Muscle layer of colon (tissue), 2 donors: ENCODE measurements around the gene MIDN.

ENCODE experiments used
- H3K27ac ChIP-seq: one replicate; pipeline ENCODE4 v1.7.0; 2013; ENCODE audit warnings: low read depth, mild to moderate bottlenecking, low read length, moderate library complexity
- H3K27me3 ChIP-seq, 2 donors: one replicate each; pipeline ENCODE4 v1.7.0; 2013; ENCODE audit warnings: low read length in 2 of 2, mild to moderate bottlenecking in 2 of 2; ENCODE audit not compliant: insufficient read depth in 2 of 2, control insufficient read depth in 1 of 2
- H3K36me3 ChIP-seq: one replicate; pipeline ENCODE4 v1.7.0; 2013; ENCODE audit warnings: mild to moderate bottlenecking, low read length; ENCODE audit not compliant: insufficient read depth
- H3K4me1 ChIP-seq: one replicate; pipeline ENCODE4 v1.7.0; 2013; ENCODE audit warnings: mild to moderate bottlenecking, low read length; ENCODE audit not compliant: insufficient read depth
- H3K4me3 ChIP-seq, 2 donors: one replicate each; pipeline ENCODE4 v1.7.0; 2013; ENCODE audit warnings: low read length in 2 of 2, low read depth in 1 of 2, mild to moderate bottlenecking in 1 of 2, moderate library complexity in 1 of 2
- H3K9ac ChIP-seq: one replicate; pipeline ENCODE4 v1.7.0; 2013; ENCODE audit warnings: low read length
- H3K9me3 ChIP-seq: one replicate; pipeline ENCODE4 v1.7.0; 2013; ENCODE audit warnings: mild to moderate bottlenecking, low read length
- donor health status: abdominal sarcoma.
- donor health status: Adenocarcinoma of cecum.

The MIDN gene

GRCh38 chr19:1214299-1214861 lies 34.0 kb upstream of the MIDN start:
- Histone ChIP-seq H3K36me3 (peaks cover 5% of the 10 kb centered on the region), H3K27me3 (no peaks in the 10 kb centered on the region), H3K4me3 (peak overlapping the region in 1 of 2 donors; percentile 13)

GRCh38 chr19:1214862-1215731 lies 33.3 kb upstream of the MIDN start:
- no peaks in the 10 kb centered on the region for H3K9me3 ChIP-seq
- H3K36me3 ChIP-seq, result no peaks in the 10 kb centered on the region
- no peaks in the 10 kb centered on the region for H3K27me3 ChIP-seq
- H3K4me3 ChIP-seq, result peak overlapping the region in 1 of 2 donors; percentile 41
- H3K27ac ChIP-seq, result peak overlapping the region; percentile 81
- peaks cover 59% of the 10 kb centered on the region for H3K4me1 ChIP-seq
- H3K9ac ChIP-seq, result peak overlapping the region; percentile 57

More at GRCh38 chr19:1214299-1214861, 34.0 kb upstream of the MIDN start:
- H3K27ac ChIP-seq, result peak overlapping the region; percentile 81
- peaks cover 65% of the 10 kb centered on the region for H3K4me1 ChIP-seq
- H3K9me3 ChIP-seq, result no peaks in the 10 kb centered on the region
- H3K9ac ChIP-seq, result peak overlapping the region; percentile 57

DNA sequence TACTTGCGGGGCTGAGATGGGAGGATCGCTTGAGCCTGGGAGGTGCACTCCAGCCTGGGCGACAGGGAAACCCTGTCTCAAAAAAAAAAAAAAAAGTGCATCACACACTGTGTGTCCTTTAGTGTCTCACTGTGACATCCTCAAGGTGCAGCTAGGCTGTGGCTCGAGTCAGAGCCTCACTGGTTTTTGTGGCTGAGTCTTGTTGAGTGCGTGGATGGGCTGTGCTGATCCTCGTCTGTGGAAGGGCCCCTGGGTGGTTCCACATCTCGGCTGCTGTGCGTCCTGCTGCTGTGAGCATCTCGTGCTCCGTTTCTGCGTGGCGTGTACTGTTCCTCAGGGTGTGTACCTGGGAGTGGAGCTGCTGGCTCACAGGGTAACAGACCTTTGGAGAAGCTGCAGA lies 31.6 kb upstream of the MIDN start:
- no peak overlapping the region for H3K27ac ChIP-seq
- peaks cover 15% of the 10 kb centered on the region for H3K36me3 ChIP-seq
- H3K27me3 ChIP-seq, result no peaks in the 10 kb centered on the region
- peaks cover 59% of the 10 kb centered on the region for H3K4me1 ChIP-seq
- H3K4me3 ChIP-seq, result no peak overlapping the region
- no peaks in the 10 kb centered on the region for H3K9me3 ChIP-seq
- H3K9ac ChIP-seq, result no peak overlapping the region

- Histone ChIP-seq H3K9me3 (no peaks in the 10 kb centered on the region), H3K36me3 (peaks cover 16% of the 10 kb centered on the region), H3K4me1 (peaks cover 59% of the 10 kb centered on the region), H3K9ac (no peak overlapping the region), H3K27me3 (no peaks in the 10 kb centered on the region), H3K27ac (peak overlapping the region; percentile 21), H3K4me3 (no peak overlapping the region)
These were observed 31.0 kb upstream of the MIDN start for GRCh38 chr19:1217366-1217765.

DNA sequence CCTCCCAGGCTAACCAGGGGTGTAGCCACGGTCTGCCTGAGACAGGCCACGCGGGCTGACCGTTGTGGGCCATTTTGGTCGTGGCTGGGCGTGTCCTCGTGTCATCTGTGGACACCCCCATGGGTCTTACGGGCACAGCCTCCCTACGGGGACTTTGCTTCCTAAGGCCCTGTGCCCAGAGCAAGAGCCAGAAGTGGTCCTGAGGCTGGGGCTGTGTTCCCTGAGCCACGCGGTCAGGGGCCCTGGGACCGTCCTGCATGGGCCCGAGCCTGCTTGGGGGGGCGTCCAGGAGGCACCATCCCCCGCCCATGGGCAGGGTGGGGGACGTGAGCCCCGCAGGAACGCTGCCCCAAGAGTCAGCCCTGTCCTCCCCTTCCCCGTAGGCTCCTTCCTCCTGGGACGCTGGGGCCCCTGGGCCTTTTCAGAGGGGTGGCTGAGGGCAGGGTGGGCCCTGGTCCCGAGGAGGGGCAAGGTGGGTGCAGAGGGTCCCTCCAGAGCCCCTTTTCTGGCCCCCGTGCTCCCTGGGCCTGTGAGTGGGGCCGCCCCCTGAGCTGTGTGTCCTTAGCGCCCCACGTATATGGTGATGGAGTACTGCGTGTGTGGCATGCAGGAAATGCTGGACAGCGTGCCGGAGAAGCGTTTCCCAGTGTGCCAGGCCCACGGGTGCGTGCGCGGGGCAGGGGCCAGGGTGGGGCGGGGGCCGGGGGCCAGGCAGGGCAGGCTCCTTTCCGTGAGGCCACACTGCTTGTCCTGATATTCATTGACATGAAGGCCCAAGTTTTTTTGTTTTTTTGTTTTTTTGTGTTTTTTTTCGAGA lies 29.4 kb upstream of the MIDN start:
- H3K9me3 ChIP-seq, result no peaks in the 10 kb centered on the region
- peak overlapping the region; percentile 35 for H3K27ac ChIP-seq
- peaks cover 56% of the 10 kb centered on the region for H3K4me1 ChIP-seq
- no peak overlapping the region for H3K4me3 ChIP-seq
- no peaks in the 10 kb centered on the region for H3K27me3 ChIP-seq
- no peak overlapping the region for H3K9ac ChIP-seq
- peaks cover 28% of the 10 kb centered on the region for H3K36me3 ChIP-seq

DNA sequence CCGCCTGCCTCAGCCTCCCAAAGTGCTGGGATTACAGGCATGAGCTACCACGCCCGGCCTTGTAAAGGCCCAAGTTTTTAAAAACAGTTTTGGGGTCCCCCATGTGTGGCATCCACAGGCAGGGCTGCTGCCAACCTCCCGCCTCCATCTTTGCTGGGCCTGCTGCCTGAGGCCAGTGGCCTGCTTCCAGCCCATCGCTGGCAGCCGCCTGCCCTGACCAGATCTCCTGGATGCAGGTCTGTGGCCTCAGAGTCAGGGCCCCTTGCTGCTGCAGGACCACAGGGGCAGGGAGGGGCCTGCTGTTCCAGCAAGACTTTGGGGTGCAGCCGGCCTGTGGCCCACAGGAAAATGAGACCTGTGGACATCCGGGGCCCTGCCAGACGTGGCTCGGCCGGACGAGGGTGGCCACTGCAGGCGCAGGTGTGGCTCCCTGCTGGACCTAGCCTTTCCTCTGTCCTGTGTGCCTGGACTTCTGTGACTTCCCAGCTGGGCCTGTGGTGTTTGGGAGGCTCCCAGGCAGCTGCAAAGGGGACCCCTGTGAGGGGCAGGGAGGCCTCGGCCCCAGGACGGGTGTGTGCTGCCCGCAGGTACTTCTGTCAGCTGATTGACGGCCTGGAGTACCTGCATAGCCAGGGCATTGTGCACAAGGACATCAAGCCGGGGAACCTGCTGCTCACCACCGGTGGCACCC lies 28.5 kb upstream of the MIDN start:
- Histone ChIP-seq H3K4me3 (no peak overlapping the region), H3K27me3 (no peaks in the 10 kb centered on the region), H3K27ac (no peak overlapping the region), H3K9ac (no peak overlapping the region), H3K9me3 (no peaks in the 10 kb centered on the region), H3K36me3 (peaks cover 28% of the 10 kb centered on the region), H3K4me1 (peaks cover 47% of the 10 kb centered on the region)

GRCh38 chr19:1220477-1220930 lies 27.9 kb upstream of the MIDN start:
- no peaks in the 10 kb centered on the region for H3K27me3 ChIP-seq
- peaks cover 41% of the 10 kb centered on the region for H3K4me1 ChIP-seq
- peaks cover 28% of the 10 kb centered on the region for H3K36me3 ChIP-seq
- H3K9me3 ChIP-seq, result no peaks in the 10 kb centered on the region
- no peak overlapping the region for H3K9ac ChIP-seq
- H3K27ac ChIP-seq, result no peak overlapping the region
- H3K4me3 ChIP-seq, result no peak overlapping the region

DNA sequence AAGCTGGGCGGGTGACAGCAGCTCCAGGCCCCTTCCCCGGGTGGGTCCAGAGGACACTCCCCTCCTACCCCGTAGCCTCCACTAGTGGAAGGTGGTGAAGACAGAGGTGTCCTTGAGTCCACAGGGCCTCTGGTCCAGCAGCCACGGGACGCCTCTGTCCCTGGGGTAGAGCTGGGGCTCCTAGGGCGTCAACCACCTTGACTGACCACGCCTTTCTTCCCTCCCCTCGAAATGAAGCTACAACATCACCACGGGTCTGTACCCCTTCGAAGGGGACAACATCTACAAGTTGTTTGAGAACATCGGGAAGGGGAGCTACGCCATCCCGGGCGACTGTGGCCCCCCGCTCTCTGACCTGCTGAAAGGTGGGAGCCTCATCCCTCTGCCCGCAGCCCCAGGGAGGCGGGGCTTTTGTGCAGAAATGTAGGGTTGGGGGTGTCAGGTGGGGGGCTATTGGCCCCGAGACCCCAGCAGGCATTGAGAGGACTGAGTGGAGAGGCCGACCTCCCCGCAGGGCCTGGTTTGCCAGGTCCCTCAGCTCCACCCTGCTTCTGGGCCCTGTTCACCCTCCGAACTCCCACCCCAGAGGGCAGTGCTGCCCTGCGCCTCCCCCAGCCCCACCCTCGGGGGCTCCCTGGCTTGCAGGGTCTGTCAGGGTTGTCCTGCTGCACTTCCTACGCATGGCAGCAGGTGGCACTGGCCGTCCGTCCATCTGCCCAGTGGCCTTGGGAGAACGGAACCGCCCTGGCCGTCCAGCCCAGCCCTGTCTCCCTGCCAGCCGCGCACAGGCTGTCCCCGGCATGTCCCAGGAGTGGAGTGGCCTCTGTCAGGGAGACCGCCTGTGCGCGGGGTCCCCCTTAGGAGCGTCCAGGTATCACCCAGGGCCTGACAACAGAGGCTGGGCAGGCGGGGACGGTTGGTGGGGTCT lies 27.1 kb upstream of the MIDN start:
- no peaks in the 10 kb centered on the region for H3K9me3 ChIP-seq
- no peak overlapping the region for H3K9ac ChIP-seq
- peaks cover 34% of the 10 kb centered on the region for H3K4me1 ChIP-seq
- H3K27ac ChIP-seq, result peak overlapping the region; percentile 72
- H3K36me3 ChIP-seq, result peaks cover 28% of the 10 kb centered on the region
- H3K4me3 ChIP-seq, result no peak overlapping the region
- no peaks in the 10 kb centered on the region for H3K27me3 ChIP-seq

- Histone ChIP-seq H3K9ac (no peak overlapping the region), H3K27me3 (no peaks in the 10 kb centered on the region), H3K4me1 (peaks cover 28% of the 10 kb centered on the region), H3K36me3 (peaks cover 28% of the 10 kb centered on the region), H3K27ac (peak overlapping the region; percentile 72), H3K9me3 (no peaks in the 10 kb centered on the region), H3K4me3 (no peak overlapping the region)
These were observed 26.5 kb upstream of the MIDN start for GRCh38 chr19:1221904-1222255.

- H3K27me3 ChIP-seq, result no peaks in the 10 kb centered on the region
- no peaks in the 10 kb centered on the region for H3K9me3 ChIP-seq
- H3K9ac ChIP-seq, result no peak overlapping the region
- peaks cover 23% of the 10 kb centered on the region for H3K4me1 ChIP-seq
- peaks cover 28% of the 10 kb centered on the region for H3K36me3 ChIP-seq
- H3K4me3 ChIP-seq, result no peak overlapping the region
- H3K27ac ChIP-seq, result peak overlapping the region; percentile 72
These were observed 26.0 kb upstream of the MIDN start for GRCh38 chr19:1222394-1222793.
